HepG2 (cell line): ENCODE data around the gene CDX1. TPM values are rescaled to one million over a fixed set of nuclear protein-coding genes. Genes with fewer than 3 reads are reported as not detected.

ENCODE experiments used
- ATAC-seq: fragments of 200-7000 bp; cut with Tn5 transposase; 3 replicates; pipeline ENCODE4 v1.9.1; 2020; ENCODE audit warnings: mild to moderate bottlenecking, moderate library complexity
- BruUV-seq: library from RNA; stranded (reverse); fragments of 400-500 nt; replicated peaks from 2 replicates; lab custom pipeline; 2021; lab: Mats Ljungman, UMichigan
- CTCF ChIA-PET: fragments of 300-600 bp; formaldehyde crosslinking; extraction: SDS; loops from one replicate; lab custom pipeline; 2021; ENCODE audit warnings: low total read pairs, inconsistent platforms, low intra/inter-chr PET ratio; lab: Yijun Ruan, JAX
- POLR2A ChIA-PET: fragments of 350-600 bp; sonication (Branson Sonifier 250); formaldehyde crosslinking; loops from one replicate; lab custom pipeline; 2020; ENCODE audit warnings: antibody characterized with exemption, inconsistent platforms; lab: Yijun Ruan, JAX
- DNase-seq: peaks from one replicate; pipeline ENCODE4 v3.0.0-alpha.2; 2015; ENCODE audit warnings: low spot score
- FAIRE-seq: peaks from 3 replicates; lab custom pipeline; 2011; peaks lifted over from hg19 to GRCh38; lab: Jason Lieb, UNC
- H2AFZ ChIP-seq: one replicate; pipeline ENCODE4 v1.6.1; 2011; ENCODE audit warnings: low read length, inconsistent platforms
- H3K27ac ChIP-seq: fragments of 300-600 bp; 3 replicates; pipeline ENCODE4 v1.8.0; 2011; ENCODE audit warnings: mixed run types, mild to moderate bottlenecking, mixed read lengths, low read length, inconsistent platforms; ENCODE audit not compliant: insufficient read depth; ENCODE audit errors: extremely low read length
- H3K27me3 ChIP-seq, 2 experiments: fragments of 200-600 bp in 1 of 2; 2 replicates in 1 of 2; 3 replicates in 1 of 2; pipeline versions ENCODE4 v1.6.0 to v1.8.0; 2011; ENCODE audit warnings: low read length in 2 of 2, mild to moderate bottlenecking in 2 of 2, moderate library complexity in 2 of 2, inconsistent platforms in 1 of 2; ENCODE audit not compliant: insufficient read depth in 2 of 2, control insufficient read depth in 1 of 2
- H3K36me3 ChIP-seq, 2 experiments: fragments of 200-600 bp in 1 of 2; replicated peaks in 1 of 2; 2 replicates in 1 of 2; 3 replicates in 1 of 2; pipeline versions ENCODE4 v1.5.1 to v1.8.0; 2011; ENCODE audit warnings: low read length in 2 of 2, inconsistent platforms in 1 of 2; ENCODE audit not compliant: insufficient read depth in 2 of 2, control insufficient read depth in 1 of 2
- H3K4me1 ChIP-seq: 2 replicates; pipeline ENCODE4 v1.5.1; 2012; ENCODE audit warnings: low read length, inconsistent platforms; ENCODE audit not compliant: insufficient read depth
- H3K4me2 ChIP-seq: 2 replicates; pipeline ENCODE4 v1.6.0; 2011; ENCODE audit warnings: low read depth, low read length, inconsistent platforms
- H3K4me3 ChIP-seq, 3 experiments: fragments of 200-600 bp in 1 of 3; sonication (generic), shearing (Covaris generic) in 1 of 3; replicated peaks in 1 of 3; 2 replicates each; pipeline ENCODE4 v1.5.1; 2011 to 2016; ENCODE audit warnings: low read length in 3 of 3, inconsistent platforms in 2 of 3, low read depth in 2 of 3, mild to moderate bottlenecking in 2 of 3, control low read depth in 1 of 3, mixed read lengths in 1 of 3; ENCODE audit not compliant: insufficient read depth in 1 of 3
- H3K79me2 ChIP-seq: one replicate; pipeline ENCODE4 v1.6.1; 2011; ENCODE audit warnings: low read length, inconsistent platforms; ENCODE audit not compliant: insufficient read depth
- H3K9ac ChIP-seq: 2 replicates; pipeline ENCODE4 v1.6.0; 2011; ENCODE audit warnings: mild to moderate bottlenecking, low read depth, low read length, inconsistent platforms; ENCODE audit not compliant: insufficient read depth
- H3K9me3 ChIP-seq: 2 replicates; pipeline ENCODE4 v1.5.1; 2012; ENCODE audit warnings: mild to moderate bottlenecking, low read length
- H4K20me1 ChIP-seq: 2 replicates; pipeline ENCODE4 v1.6.0; 2011; ENCODE audit warnings: inconsistent platforms, mild to moderate bottlenecking, low read length, moderate library complexity; ENCODE audit not compliant: insufficient read depth
- ATF7 ChIP-seq, 2 experiments: fragments of 450-650 bp in 1 of 2; sonication (generic) in 1 of 2; formaldehyde crosslinking in 1 of 2; IDR thresholded peaks; 2 replicates each; pipeline versions ENCODE4 v1.4.0 to v1.6.1; 2016 to 2020; ENCODE audit warnings: antibody characterized with exemption in 1 of 2, mild to moderate bottlenecking in 1 of 2, missing genetic modification reagents in 1 of 2
- NR2F6 ChIP-seq, 2 experiments: IDR thresholded peaks; 2 replicates each; pipeline ENCODE4 v1.6.1; 2016; ENCODE audit warnings: antibody characterized with exemption in 1 of 2, mild to moderate bottlenecking in 1 of 2
- ZBTB7A ChIP-seq: sonication (generic); formaldehyde crosslinking; IDR thresholded peaks from 2 replicates; pipeline ENCODE4 v1.8.0; 2022; ENCODE audit warnings: mild to moderate bottlenecking, missing genetic modification reagents
- ZNF570 ChIP-seq: sonication (generic); formaldehyde crosslinking; IDR thresholded peaks from 2 replicates; pipeline ENCODE4 v1.4.0; 2020; ENCODE audit warnings: mild to moderate bottlenecking, missing genetic modification reagents, borderline replicate concordance
- ZNF577 ChIP-seq: sonication (generic); formaldehyde crosslinking; IDR thresholded peaks from 2 replicates; pipeline ENCODE4 v1.4.0; 2020; ENCODE audit warnings: mild to moderate bottlenecking, low read depth, missing genetic modification reagents, borderline replicate concordance
- WGBS: methylation state at CpG from one replicate; pipeline ENCODE4 v1.1.6; 2017; ENCODE audit warnings: low lambda C conversion rate; 5-methylcytosine and 5-hydroxymethylcytosine counted together
- in situ Hi-C: cut with HindIII; loops from 2 replicates; pipeline ENCODE4 v1.10.0; 2017; ENCODE audit warnings: low pct_unique_long_range_greater_than_20kb; ENCODE audit not compliant: extremely low pct_ligation_motif_present
- intact Hi-C: fragments of 100-400 bp; cut with micrococcal nuclease; formaldehyde crosslinking; loops from one replicate; pipeline ENCODE4 v1.10.0; 2022; ENCODE audit not compliant: unreplicated experiment
- polyA plus RNA-seq, 8 experiments: library from polyadenylated mRNA; depleted of rRNA in 3 of 8; stranded (reverse) in 7 of 8; unstranded in 1 of 8; fragments of >200 nt; fragmentation: Illumina TruSeq in 4 of 8; extraction: Trizol in 4 of 8; gene quantifications; 2 replicates each; pipeline versions ENCODE4 v1.2.1 to v1.2.3, GENCODE V29; 2011 to 2016; ENCODE audit warnings: low read depth in 4 of 8, missing spikeins in 1 of 8, mixed read lengths in 1 of 8; ENCODE audit not compliant: insufficient read depth in 1 of 8
- total RNA-seq, 5 experiments: library from RNA; depleted of rRNA; stranded (reverse); fragments of >200 nt; fragmentation: Illumina TruSeq; extraction: Trizol; gene quantifications; 2 replicates each; pipeline ENCODE4 v1.2.3, GENCODE V29; 2016; ENCODE audit warnings: low read depth in 1 of 5
- TF ChIP-seq, protein P1 (sequence below): sonication (generic); formaldehyde crosslinking; IDR thresholded peaks from 2 replicates; pipeline ENCODE4 v1.4.0; 2020; ENCODE audit warnings: missing genetic modification reagents
- TF ChIP-seq, protein P2 (sequence below): sonication (generic); formaldehyde crosslinking; IDR thresholded peaks from 2 replicates; pipeline ENCODE4 v1.5.0; 2020; ENCODE audit warnings: mild to moderate bottlenecking, missing genetic modification reagents, moderate library complexity

The CDX1 gene
- total and polyA plus RNA-seq, 2 of the 13 experiments (the other 11 are each of a cell fraction or from before 2014, with no cell fraction given), result not detected

DNA sequence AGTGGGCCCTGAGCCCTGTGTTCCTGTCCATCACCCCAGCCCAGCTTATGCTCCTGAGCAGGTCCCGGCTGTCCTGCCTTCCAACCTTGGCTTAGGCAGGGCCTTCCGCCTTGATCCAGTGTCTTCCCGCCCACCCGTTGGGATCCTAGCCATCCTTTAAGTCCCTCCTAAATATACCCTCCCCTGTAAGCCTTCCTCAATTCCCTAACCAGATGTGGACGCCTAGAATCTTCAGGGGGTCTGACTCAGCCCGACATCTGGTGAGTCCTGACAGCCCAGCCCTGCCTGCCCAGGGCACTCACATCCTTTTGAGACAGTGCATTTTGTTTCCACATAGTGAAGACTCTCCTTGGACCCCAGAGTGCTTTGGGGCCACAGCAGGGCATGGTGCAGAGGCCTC, 47.0 kb downstream of the CDX1 start:
- DNase-seq, result no peak
- BruUV-seq, result no TSS peak
- Histone ChIP-seq H3K9ac (no peak overlapping the region), H3K4me2 (no peak overlapping the region), H3K27ac (no peak overlapping the region), H4K20me1 (no peaks in the 10 kb centered on the region), H2AFZ (no peak overlapping the region), H3K27me3 (peaks cover 12 to 73% of the 10 kb centered on the region in 2 experiments; a peak in 4 of 5 replicates), H3K4me3 (no peak overlapping the region), H3K4me1 (peaks cover 13% of the 10 kb centered on the region), H3K36me3 (no peaks in the 10 kb centered on the region), H3K9me3 (no peaks in the 10 kb centered on the region), H3K79me2 (no peaks in the 10 kb centered on the region)
- no peak for FAIRE-seq
- whole genome bisulfite sequencing, result 26% methylated on average over 6 of the region's 6 CpGs
- CTCF ChIA-PET, result no interaction called here
- in situ Hi-C loops, result no loop called here
- intact Hi-C loops, result no loop called here
- TF ChIP-seq NR2F6 (IDR thresholded peaks at IDR 0.05), result no peak
- TF ChIP-seq NR2F6 (CRISPR knock-in tag; IDR thresholded peaks at IDR 0.05), result no peak
- no peak for TF ChIP-seq ZNF570
- TF ChIP-seq ZNF577 (CRISPR knock-in tag), result no peak
- ATAC-seq, result no peak
- POLR2A ChIA-PET, result no interaction called here

DNA sequence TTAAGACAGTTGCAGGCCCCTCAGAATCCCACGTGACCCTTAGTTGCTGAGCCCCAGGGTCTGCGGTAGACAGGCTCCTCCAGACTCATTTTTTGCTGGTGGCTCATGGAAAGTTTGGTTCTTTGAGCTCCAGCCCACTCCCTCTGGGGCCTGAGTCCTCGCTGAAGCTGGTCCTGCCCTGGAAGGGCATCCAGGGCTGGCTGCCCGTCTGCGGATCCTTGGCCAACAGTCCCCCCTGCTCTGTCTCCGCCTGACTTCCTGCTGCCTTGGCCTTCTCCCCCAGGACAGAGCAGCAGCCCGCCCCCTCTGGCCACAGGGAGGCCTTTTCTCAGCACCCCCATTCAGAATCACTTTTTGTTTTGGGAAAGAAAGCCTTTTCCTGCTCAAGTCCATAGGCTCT, 47.7 kb downstream of the CDX1 start:
- Histone ChIP-seq H2AFZ (no peak overlapping the region), H3K4me1 (peaks cover 13% of the 10 kb centered on the region), H3K79me2 (no peaks in the 10 kb centered on the region), H3K27ac (no peak overlapping the region), H3K4me2 (no peak overlapping the region), H3K36me3 (no peaks in the 10 kb centered on the region), H3K9ac (no peak overlapping the region), H4K20me1 (no peaks in the 10 kb centered on the region), H3K9me3 (no peaks in the 10 kb centered on the region), H3K4me3 (no peak overlapping the region), H3K27me3 (peaks cover 12 to 65% of the 10 kb centered on the region in 2 experiments; a peak in 4 of 5 replicates)
- 23% methylated on average over 3 of the region's 7 CpGs for WGBS
- in situ Hi-C loops (no loop called here), intact Hi-C loops (no loop called here)
- ChIA-PET CTCF (no interaction called here), POLR2A (no interaction called here)
- ATAC-seq (peak; percentile 7; the same call in 1 of the 3 replicates), FAIRE-seq (no peak), DNase-seq (no peak)
- BruUV-seq, result no TSS peak
- TF ChIP-seq ATF7 (IDR thresholded peaks at IDR 0.05) (no peak), ATF7 (CRISPR knock-in tag; IDR thresholded peaks at IDR 0.05) (no peak), ZBTB7A (no peak)
- TF ChIP-seq, protein P1, sequence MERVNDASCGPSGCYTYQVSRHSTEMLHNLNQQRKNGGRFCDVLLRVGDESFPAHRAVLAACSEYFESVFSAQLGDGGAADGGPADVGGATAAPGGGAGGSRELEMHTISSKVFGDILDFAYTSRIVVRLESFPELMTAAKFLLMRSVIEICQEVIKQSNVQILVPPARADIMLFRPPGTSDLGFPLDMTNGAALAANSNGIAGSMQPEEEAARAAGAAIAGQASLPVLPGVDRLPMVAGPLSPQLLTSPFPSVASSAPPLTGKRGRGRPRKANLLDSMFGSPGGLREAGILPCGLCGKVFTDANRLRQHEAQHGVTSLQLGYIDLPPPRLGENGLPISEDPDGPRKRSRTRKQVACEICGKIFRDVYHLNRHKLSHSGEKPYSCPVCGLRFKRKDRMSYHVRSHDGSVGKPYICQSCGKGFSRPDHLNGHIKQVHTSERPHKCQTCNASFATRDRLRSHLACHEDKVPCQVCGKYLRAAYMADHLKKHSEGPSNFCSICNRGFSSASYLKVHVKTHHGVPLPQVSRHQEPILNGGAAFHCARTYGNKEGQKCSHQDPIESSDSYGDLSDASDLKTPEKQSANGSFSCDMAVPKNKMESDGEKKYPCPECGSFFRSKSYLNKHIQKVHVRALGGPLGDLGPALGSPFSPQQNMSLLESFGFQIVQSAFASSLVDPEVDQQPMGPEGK, result 0 out of 2 replicates have a peak, but pooled peaks have one; percentile 22
- TF ChIP-seq, protein P2, sequence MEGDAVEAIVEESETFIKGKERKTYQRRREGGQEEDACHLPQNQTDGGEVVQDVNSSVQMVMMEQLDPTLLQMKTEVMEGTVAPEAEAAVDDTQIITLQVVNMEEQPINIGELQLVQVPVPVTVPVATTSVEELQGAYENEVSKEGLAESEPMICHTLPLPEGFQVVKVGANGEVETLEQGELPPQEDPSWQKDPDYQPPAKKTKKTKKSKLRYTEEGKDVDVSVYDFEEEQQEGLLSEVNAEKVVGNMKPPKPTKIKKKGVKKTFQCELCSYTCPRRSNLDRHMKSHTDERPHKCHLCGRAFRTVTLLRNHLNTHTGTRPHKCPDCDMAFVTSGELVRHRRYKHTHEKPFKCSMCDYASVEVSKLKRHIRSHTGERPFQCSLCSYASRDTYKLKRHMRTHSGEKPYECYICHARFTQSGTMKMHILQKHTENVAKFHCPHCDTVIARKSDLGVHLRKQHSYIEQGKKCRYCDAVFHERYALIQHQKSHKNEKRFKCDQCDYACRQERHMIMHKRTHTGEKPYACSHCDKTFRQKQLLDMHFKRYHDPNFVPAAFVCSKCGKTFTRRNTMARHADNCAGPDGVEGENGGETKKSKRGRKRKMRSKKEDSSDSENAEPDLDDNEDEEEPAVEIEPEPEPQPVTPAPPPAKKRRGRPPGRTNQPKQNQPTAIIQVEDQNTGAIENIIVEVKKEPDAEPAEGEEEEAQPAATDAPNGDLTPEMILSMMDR, result peak; percentile 33
